CD4-positive, alpha-beta memory T cell (primary cell): ENCODE measurements around the gene MARCO. TPM values are rescaled to one million over a fixed set of nuclear protein-coding genes. Genes with fewer than 3 reads are reported as not detected.

ENCODE experiments used
- CTCF ChIA-PET: fragments of 350-600 bp; sonication (Branson Sonifier 250); formaldehyde crosslinking; loops from one replicate; lab custom pipeline; 2021; ENCODE audit warnings: inconsistent platforms; ENCODE audit not compliant: partially characterized antibody; lab: Charles Lee
- POLR2A ChIA-PET: fragments of 350-600 bp; sonication (Branson Sonifier 250); formaldehyde crosslinking; loops from one replicate; lab custom pipeline; 2021; ENCODE audit not compliant: partially characterized antibody; lab: Charles Lee
- DNase-seq, 5 donors: peaks; one replicate each; pipeline versions ENCODE4 v3.0.0 to v3.0.0-alpha.2; 2020 to 2022; ENCODE audit warnings: mixed read lengths in 1 of 5
- H3K27ac ChIP-seq: one replicate; pipeline ENCODE4 v1.7.0; 2013; ENCODE audit warnings: low read depth, low read length
- H3K27me3 ChIP-seq: 2 replicates; pipeline ENCODE4 v1.7.0; 2013; ENCODE audit warnings: mild to moderate bottlenecking, low read length, moderate library complexity; ENCODE audit not compliant: insufficient read depth
- H3K36me3 ChIP-seq: 2 replicates; pipeline ENCODE4 v1.7.0; 2013; ENCODE audit warnings: mild to moderate bottlenecking, low read length, moderate library complexity; ENCODE audit not compliant: insufficient read depth
- H3K4me1 ChIP-seq: 2 replicates; pipeline ENCODE4 v1.7.0; 2013; ENCODE audit warnings: mild to moderate bottlenecking, low read length, moderate library complexity; ENCODE audit not compliant: insufficient read depth
- H3K4me3 ChIP-seq, 2 donors: one replicate each; pipeline ENCODE4 v1.7.0; 2013; ENCODE audit warnings: low read length in 2 of 2, mild to moderate bottlenecking in 1 of 2
- H3K9me3 ChIP-seq, 2 donors: one replicate each; pipeline ENCODE4 v1.7.0; 2013; ENCODE audit warnings: low read length in 2 of 2, control low read depth in 1 of 2; ENCODE audit not compliant: control insufficient read depth in 1 of 2
- H3K27ac Mint-ChIP-seq, 7 donors: one replicate each; pipeline ENCODE4 v1.8.0; 2020 to 2021; ENCODE audit warnings: mixed read lengths in 7 of 7, mild to moderate bottlenecking in 6 of 7, inconsistent platforms in 3 of 7, moderate library complexity in 3 of 7
- H3K27me3 Mint-ChIP-seq, 2 donors: one replicate each; pipeline ENCODE4 v1.8.0; 2020 to 2021; ENCODE audit warnings: mixed read lengths in 2 of 2
- H3K36me3 Mint-ChIP-seq, 2 donors: one replicate each; pipeline ENCODE4 v1.8.0; 2020 to 2021; ENCODE audit warnings: mixed read lengths in 2 of 2, inconsistent platforms in 1 of 2, mild to moderate bottlenecking in 1 of 2
- H3K4me1 Mint-ChIP-seq, 4 donors: one replicate each; pipeline ENCODE4 v1.8.0; 2020 to 2021; ENCODE audit warnings: mixed read lengths in 4 of 4, mild to moderate bottlenecking in 1 of 4
- H3K4me3 Mint-ChIP-seq, 8 donors: one replicate each; pipeline ENCODE4 v1.8.0; 2020 to 2021; ENCODE audit warnings: mixed read lengths in 8 of 8, mild to moderate bottlenecking in 7 of 8, moderate library complexity in 6 of 8, inconsistent platforms in 3 of 8
- H3K9me3 Mint-ChIP-seq, 8 donors: one replicate each; pipeline ENCODE4 v1.8.0; 2020 to 2021; ENCODE audit warnings: mixed read lengths in 8 of 8, mild to moderate bottlenecking in 5 of 8, inconsistent platforms in 3 of 8, moderate library complexity in 1 of 8
- intact Hi-C: fragments of 100-400 bp; cut with micrococcal nuclease; formaldehyde crosslinking; loops from one replicate; pipeline ENCODE4 v1.15.1; 2023
- polyA plus RNA-seq, 2 donors: library from polyadenylated mRNA; unstranded; fragments of 300-500 nt; fragmentation: Illumina TruSeq; gene quantifications; one replicate each; pipeline ENCODE4 v1.2.3, GENCODE V29; 2021
- total RNA-seq, 2 experiments: library from RNA; stranded (reverse); gene quantifications; one replicate each; pipeline ENCODE4 v1.2.3, GENCODE V29; 2021

Gene MARCO, protein sequence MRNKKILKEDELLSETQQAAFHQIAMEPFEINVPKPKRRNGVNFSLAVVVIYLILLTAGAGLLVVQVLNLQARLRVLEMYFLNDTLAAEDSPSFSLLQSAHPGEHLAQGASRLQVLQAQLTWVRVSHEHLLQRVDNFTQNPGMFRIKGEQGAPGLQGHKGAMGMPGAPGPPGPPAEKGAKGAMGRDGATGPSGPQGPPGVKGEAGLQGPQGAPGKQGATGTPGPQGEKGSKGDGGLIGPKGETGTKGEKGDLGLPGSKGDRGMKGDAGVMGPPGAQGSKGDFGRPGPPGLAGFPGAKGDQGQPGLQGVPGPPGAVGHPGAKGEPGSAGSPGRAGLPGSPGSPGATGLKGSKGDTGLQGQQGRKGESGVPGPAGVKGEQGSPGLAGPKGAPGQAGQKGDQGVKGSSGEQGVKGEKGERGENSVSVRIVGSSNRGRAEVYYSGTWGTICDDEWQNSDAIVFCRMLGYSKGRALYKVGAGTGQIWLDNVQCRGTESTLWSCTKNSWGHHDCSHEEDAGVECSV
- total RNA-seq = under 1 TPM in 1 of 2 experiments, not detected in 1; 0.17 TPM
- not detected for polyA plus RNA-seq

GRCh38 chr2:118942031-118942430 lies at the start of gene MARCO:
TSS of gene MARCO (plus strand) at chr2:118942194. CDS start at chr2:118942301, 107 bp downstream.
- CTCF ChIA-PET = interaction anchor here (1.0 kb wide), 1 partner anchor 59 kb away, joined by 5 read pairs; no protein-coding TSS in a partner anchor
- H3K9me3 Mint-ChIP-seq = no peaks in the 10 kb centered on the region
- no peak within 1 kb of the TSS for H3K27ac Mint-ChIP-seq

GRCh38 chr2:118893100-118893499 lies 48.9 kb upstream of the MARCO start:
- Mint-ChIP-seq H3K27ac (no peak overlapping the region), H3K9me3 (peaks cover 0 to 17% (median 12%) of the 10 kb centered on the region in 8 donors), H3K27me3 (peaks cover 0 to 2% of the 10 kb centered on the region in 2 donors), H3K4me3 (no peak overlapping the region), H3K4me1 (no peaks in the 10 kb centered on the region), H3K36me3 (no peaks in the 10 kb centered on the region)
- ChIA-PET POLR2A (no interaction called here), CTCF (interaction anchor here (0.7 to 2.2 kb wide), 2 partner anchors 9 to 11 kb away, joined by 3 to 11 read pairs; no protein-coding TSS in a partner anchor)
- no peaks in the 10 kb centered on the region for H3K36me3 ChIP-seq
- peaks cover 0 to 7% of the 10 kb centered on the region in 2 donors for H3K9me3 ChIP-seq
- H3K27me3 ChIP-seq = no peaks in the 10 kb centered on the region
- no peak overlapping the region for H3K4me3 ChIP-seq
- no peak overlapping the region for H3K27ac ChIP-seq
- H3K4me1 ChIP-seq = no peaks in the 10 kb centered on the region
- intact Hi-C loops = no loop called here
- DNase-seq = no peak

More at GRCh38 chr2:118942031-118942430, at the start of gene MARCO:
- peaks cover 0 to 7% (median under 1%) of the 10 kb centered on the region in 4 donors for H3K4me1 Mint-ChIP-seq
- Histone ChIP-seq H3K4me3 (no peak within 1 kb of the TSS), H3K36me3 (no peaks in the 10 kb centered on the region), H3K9me3 (no peaks in the 10 kb centered on the region), H3K4me1 (no peaks in the 10 kb centered on the region), H3K27me3 (no peaks in the 10 kb centered on the region), H3K27ac (no peak within 1 kb of the TSS)
- POLR2A ChIA-PET = no interaction called here
- H3K4me3 Mint-ChIP-seq = no peak within 1 kb of the TSS
- H3K36me3 Mint-ChIP-seq = no peaks in the 10 kb centered on the region
- no peak for DNase-seq
- H3K27me3 Mint-ChIP-seq = peaks cover 2 to 9% of the 10 kb centered on the region in 2 donors
- intact Hi-C loops = no loop called here

DNA sequence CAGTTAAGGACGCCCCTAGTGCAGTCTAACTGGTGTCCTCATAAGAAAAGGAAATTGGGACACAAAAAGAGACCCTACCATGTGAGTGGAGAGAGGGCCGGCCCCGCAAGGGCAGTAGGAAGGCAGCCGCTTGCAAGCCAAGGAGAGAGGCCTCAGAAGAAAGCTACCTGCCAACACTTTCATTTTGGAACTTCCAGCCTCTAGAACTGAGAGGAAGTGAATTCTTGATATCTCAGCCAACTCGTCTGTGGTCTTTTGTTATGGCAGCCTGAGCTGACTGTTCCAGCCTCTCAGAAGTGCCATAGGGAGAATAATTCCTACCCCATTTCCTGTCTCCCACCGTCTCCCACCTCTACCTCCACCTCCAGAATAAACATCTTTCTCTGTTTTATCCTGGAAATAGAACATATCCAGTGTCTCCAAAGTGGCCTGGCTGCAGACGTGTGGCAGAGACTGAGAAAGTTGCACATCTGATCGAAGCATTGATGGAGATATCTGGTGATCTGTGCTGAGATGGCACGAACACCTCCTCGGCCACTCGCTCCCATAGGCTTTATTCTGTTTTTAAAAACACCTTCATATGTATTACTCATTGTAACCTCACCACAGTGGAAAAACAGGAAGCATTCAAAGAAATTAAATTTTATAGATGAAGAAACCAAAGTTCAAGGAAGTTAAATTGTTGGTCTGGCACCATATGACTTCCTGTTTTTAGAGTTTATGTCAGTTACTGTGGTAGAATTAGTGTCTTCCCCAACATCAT lies 39.5 kb upstream of the MARCO start:
- Histone ChIP-seq H3K36me3 (no peaks in the 10 kb centered on the region), H3K4me3 (no peak overlapping the region), H3K27me3 (no peaks in the 10 kb centered on the region), H3K9me3 (no peaks in the 10 kb centered on the region), H3K27ac (no peak overlapping the region), H3K4me1 (peaks cover 11% of the 10 kb centered on the region)
- H3K4me1 Mint-ChIP-seq = peaks cover 0 to 26% (median 9%) of the 10 kb centered on the region in 4 donors
- ChIA-PET CTCF (interaction anchor here (1.5 kb wide), 1 partner anchor 21 kb away, joined by 5 read pairs; no protein-coding TSS in a partner anchor), POLR2A (interaction anchor here (0.9 kb wide), 1 partner anchor 38 kb away, joined by 3 read pairs; no protein-coding TSS in a partner anchor)
- no peak for DNase-seq
- peaks cover 0 to 4% of the 10 kb centered on the region in 2 donors for H3K27me3 Mint-ChIP-seq
- peaks cover 0 to 7% (median 2%) of the 10 kb centered on the region in 8 donors for H3K9me3 Mint-ChIP-seq
- H3K4me3 Mint-ChIP-seq = peak overlapping the region in 3 of 8 donors; percentile 61 to 76 (median 66)
- no peaks in the 10 kb centered on the region for H3K36me3 Mint-ChIP-seq
- intact Hi-C loops = no loop called here
- peak overlapping the region in 3 of 7 donors; percentile 30 to 88 (median 74) for H3K27ac Mint-ChIP-seq

GRCh38 chr2:118903029-118903351 lies 39.0 kb upstream of the MARCO start:
- intact Hi-C loops = no loop called here
- H3K4me1 ChIP-seq = peaks cover 11% of the 10 kb centered on the region
- H3K9me3 ChIP-seq = no peaks in the 10 kb centered on the region
- Mint-ChIP-seq H3K9me3 (peaks cover 0 to 7% (median 2%) of the 10 kb centered on the region in 8 donors), H3K4me3 (peak overlapping the region in 3 of 8 donors; percentile 61 to 76 (median 66)), H3K36me3 (no peaks in the 10 kb centered on the region), H3K27ac (peak overlapping the region in 3 of 7 donors; percentile 30 to 74 (median 51)), H3K27me3 (peaks cover 0 to 4% of the 10 kb centered on the region in 2 donors), H3K4me1 (peaks cover 0 to 26% (median 9%) of the 10 kb centered on the region in 4 donors)
- no peak overlapping the region for H3K27ac ChIP-seq
- DNase-seq = no peak
- no peak overlapping the region for H3K4me3 ChIP-seq
- ChIA-PET POLR2A (interaction anchor here (0.9 kb wide), 1 partner anchor 38 kb away, joined by 3 read pairs; no protein-coding TSS in a partner anchor), CTCF (interaction anchor here (0.7 to 1.5 kb wide), 3 partner anchors 9 to 21 kb away, joined by 3 to 5 read pairs (median 3); no protein-coding TSS in a partner anchor)
- H3K36me3 ChIP-seq = no peaks in the 10 kb centered on the region
- H3K27me3 ChIP-seq = no peaks in the 10 kb centered on the region

GRCh38 chr2:118903551-118904479 lies 38.2 kb upstream of the MARCO start:
- Histone ChIP-seq H3K36me3 (no peaks in the 10 kb centered on the region), H3K4me1 (peaks cover 11% of the 10 kb centered on the region), H3K9me3 (no peaks in the 10 kb centered on the region), H3K4me3 (no peak overlapping the region), H3K27me3 (no peaks in the 10 kb centered on the region), H3K27ac (no peak overlapping the region)
- H3K4me1 Mint-ChIP-seq = peaks cover 0 to 26% (median 9%) of the 10 kb centered on the region in 4 donors
- H3K27me3 Mint-ChIP-seq = peaks cover 0 to 4% of the 10 kb centered on the region in 2 donors
- H3K9me3 Mint-ChIP-seq = peaks cover 0 to 7% (median 2%) of the 10 kb centered on the region in 8 donors
- H3K36me3 Mint-ChIP-seq = no peaks in the 10 kb centered on the region
- DNase-seq = no peak
- ChIA-PET CTCF (interaction anchor here (0.7 to 1.5 kb wide), 3 partner anchors 9 to 22 kb away, joined by 3 to 5 read pairs (median 3); no protein-coding TSS in a partner anchor), POLR2A (no interaction called here)
- H3K27ac Mint-ChIP-seq = peak overlapping the region in 1 of 7 donors; percentile 59
- intact Hi-C loops = no loop called here
- H3K4me3 Mint-ChIP-seq = peak overlapping the region in 2 of 8 donors; percentile 66 to 76

GRCh38 chr2:118905206-118905605 lies 36.8 kb upstream of the MARCO start:
- Histone ChIP-seq H3K4me3 (no peak overlapping the region), H3K27ac (no peak overlapping the region), H3K36me3 (no peaks in the 10 kb centered on the region), H3K9me3 (no peaks in the 10 kb centered on the region), H3K27me3 (no peaks in the 10 kb centered on the region), H3K4me1 (peaks cover 11% of the 10 kb centered on the region)
- intact Hi-C loops = no loop called here
- H3K4me3 Mint-ChIP-seq = no peak overlapping the region
- peaks cover 0 to 7% (median 2%) of the 10 kb centered on the region in 8 donors for H3K9me3 Mint-ChIP-seq
- H3K4me1 Mint-ChIP-seq = peaks cover 0 to 26% (median 9%) of the 10 kb centered on the region in 4 donors
- H3K27ac Mint-ChIP-seq = no peak overlapping the region
- ChIA-PET CTCF (no interaction called here), POLR2A (no interaction called here)
- no peaks in the 10 kb centered on the region for H3K36me3 Mint-ChIP-seq
- peaks cover 0 to 6% of the 10 kb centered on the region in 2 donors for H3K27me3 Mint-ChIP-seq
- no peak for DNase-seq
